HG03354 (cell line): ENCODE results near the gene PLPPR2.
A peak's percentile ranks its signal among the peaks of the same experiment; 100 is the strongest.
"Not testable (repeated sequence)": the region's sequence is repeated elsewhere in the genome, so short reads cannot be mapped to it uniquely, and the experiment has no call there.

ENCODE experiments used
- ATAC-seq: cut with Tn5 transposase; IDR thresholded peaks from one replicate; pipeline ENCODE4 v1.9.1; 2021; ENCODE audit warnings: mild to moderate bottlenecking; ENCODE audit not compliant: unreplicated experiment, poor library complexity, severe bottlenecking

PLPPR2 gene

DNA sequence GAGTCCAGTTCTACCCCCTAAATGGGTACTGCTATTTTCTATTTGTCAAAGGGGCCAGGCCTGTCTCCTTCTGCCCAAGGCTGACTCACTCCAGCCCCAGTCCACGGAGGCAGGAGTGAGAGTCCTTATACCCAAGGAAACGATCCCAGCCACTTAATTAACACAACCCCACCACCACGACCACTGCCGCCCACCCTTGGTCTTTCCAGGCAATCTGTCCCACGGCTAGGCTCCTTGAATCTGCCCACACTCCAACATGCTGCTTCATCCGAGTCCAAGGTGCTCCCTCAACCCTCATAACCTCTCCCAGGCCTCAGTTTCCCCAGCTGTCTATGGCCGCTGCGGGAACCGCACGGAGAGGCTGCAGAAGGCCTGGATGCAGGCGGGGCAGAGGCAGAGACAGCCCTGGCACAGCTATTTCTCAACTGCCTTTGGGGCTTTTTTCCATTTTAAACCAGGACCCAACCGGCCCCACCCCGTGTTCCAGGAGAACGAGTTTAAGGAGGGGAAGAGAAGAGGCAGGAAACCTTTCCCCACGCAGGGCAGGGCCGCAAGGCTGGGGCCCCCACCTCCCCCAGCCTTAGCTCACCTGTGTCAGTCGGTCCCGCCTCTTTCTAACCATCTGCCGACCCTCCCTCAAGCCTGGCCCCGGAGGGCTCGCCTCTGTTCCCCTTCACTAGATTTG is 16.5 kb upstream of the PLPPR2 start:
- no peak for ATAC-seq

DNA sequence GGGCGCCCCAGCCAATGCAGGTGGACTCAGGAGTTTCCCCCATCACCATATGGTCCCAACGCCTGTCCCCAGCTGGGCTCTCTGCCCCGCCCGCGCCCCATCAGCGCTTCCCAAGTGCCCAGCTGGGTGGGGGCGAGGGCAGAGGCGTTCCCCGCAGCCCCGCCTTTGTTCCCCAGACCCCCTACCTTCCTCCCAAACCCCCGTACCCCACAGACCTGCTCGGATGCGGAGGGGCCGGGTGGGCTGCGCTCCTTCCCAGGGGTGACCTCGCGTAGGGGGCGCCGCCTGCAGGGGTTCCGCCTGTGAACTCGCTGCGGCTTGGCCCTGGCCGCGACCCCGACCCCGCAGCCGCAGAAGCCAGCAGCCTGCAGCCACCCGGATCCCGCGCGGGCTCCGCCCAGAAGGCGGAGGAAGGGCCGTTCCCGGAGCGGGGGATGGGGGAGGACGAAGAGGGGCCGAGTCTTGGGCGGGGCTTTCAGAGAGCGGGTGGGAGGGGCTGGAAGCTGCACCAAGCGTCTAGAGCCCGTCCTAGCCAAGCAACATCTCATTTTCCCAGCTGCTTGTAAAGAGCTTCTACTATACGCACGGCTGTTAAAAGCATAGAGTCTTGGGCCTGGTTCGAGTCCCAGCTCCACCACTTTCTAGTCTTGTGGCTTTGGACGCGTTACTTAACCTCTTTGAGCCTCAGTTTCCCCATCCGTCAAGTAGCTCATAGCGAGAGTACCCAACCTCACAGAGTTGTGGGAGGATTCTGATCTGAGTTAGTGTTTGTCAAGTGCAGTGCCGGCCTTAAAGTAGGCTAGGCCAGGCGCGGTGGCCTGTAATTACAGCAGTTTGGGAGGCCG is 15.8 kb upstream of the PLPPR2 start, which contains the start of gene RAB3D:
Gene RAB3D, minus strand, starts transcription at position 404 of the 845 bp plus-strand sequence. CDS start 2,258 bp downstream, outside the sequence.
- ATAC-seq = peak; percentile 56

DNA sequence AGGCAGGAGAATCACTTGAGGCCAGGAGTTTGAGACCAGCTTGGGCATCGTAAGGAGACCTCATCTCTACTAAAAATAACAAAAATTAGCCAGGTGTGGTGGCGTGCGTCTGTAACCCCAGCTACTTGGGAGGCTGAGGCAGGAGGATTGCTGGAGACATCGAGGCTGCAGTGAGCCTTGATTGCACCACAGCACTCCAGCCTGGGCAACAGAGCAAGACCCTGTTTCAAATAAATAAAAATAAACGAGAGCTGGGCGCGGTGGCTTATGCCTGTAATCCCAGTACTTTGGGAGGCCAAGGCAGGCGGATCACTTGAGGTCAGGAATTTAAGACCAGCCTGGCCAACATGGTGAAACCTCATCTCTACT is 15.1 kb upstream of the PLPPR2 start:
- ATAC-seq = not testable (repeated sequence)

DNA sequence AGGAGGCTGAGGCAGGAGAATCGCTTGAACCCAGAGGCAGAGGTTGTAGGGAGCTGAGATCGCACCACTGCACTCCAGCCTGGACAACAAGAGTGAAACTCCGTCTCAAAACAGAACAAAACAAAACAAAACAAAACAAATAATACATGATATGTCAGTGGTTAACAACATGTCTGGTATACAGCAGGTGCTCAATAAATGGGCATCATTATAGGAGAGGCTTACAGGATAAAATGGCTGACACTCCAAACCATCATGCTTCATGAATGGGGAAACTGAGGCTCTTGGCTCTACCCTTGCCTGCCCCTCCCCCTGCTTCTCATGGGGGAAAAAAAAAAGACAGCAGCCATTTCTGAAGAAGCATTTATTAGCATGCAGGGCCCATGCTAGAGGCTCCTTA is 12.8 kb upstream of the PLPPR2 start:
- no peak for ATAC-seq

DNA sequence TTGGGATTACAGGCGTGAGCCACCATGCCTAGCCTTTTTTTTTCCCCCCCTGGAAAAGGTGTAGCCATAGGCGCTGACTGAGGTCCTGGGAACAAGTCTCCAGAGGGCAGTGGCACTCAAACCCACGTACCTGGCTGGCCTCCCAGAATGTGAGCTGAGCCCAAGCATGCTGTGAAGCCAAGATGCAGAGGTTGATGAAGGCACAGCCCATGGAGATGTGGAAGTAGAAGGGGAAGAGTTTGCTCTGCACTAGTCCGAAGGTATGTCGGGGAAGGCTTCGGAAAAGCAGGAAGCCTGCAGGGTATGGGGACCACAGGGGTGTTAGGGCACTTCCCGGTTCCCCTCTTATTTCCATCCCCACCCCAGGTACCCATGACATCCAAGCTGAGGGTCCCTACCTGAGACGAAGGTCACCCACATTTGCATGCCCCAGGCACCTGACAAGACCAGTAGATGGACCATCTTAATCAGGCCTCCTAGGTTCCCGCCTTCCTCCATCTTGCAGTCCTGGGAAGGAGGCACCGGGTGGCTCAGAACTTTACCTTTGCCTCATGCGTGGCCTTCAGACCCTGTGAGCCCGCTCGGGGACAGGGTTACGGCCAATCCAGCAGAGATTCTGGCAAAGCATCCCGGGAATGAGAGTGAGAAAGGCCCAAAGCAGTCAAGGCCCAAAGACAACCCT is 10.0 kb upstream of the PLPPR2 start:
- ATAC-seq = no peak

DNA sequence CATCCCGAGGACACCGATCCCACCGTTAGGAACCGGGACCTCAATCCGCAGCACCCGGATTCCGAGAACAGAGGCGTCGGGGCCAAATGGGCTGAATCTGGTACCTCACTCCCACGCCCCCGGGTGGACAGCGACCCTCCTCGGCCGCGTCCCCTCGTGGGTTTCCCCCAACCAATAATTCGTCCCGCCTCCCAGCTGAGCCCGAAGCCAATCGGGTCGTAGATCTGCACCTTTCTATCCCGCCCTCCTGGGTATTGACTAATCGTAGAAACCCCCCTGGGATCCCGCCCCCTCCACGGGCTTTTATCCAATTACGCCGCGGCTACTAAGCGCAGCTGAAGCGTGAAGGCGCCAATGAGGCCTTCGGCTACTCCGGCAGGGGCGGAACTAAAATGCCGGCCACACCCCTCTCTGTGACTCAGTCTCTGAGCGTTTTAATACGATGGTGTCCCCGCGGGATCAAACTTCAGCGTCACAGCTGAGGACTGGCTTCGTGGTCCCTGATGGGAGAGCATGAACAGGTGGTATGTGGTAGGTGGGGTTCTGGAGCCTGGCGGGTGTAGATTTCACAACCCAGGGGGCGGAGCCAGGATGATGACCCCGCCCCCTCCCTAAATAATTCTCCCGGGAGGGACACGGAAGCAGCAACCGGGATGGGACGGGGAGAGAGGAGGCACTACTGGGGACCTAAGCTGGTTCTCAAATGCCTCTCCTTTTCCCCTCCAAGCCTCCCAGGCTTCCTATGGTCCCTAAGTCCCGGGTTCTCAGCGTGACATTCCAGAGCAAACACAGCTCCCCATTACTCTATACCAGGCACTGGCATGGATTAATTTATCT is 8.9 kb upstream of the PLPPR2 start, which contains the start of the genes CCDC159 and TMEM205:
Gene CCDC159, plus strand, starts transcription at position 416 of the 837 bp plus-strand sequence. Its CDS starts 88 bp downstream, at position 504.
Gene TMEM205, minus strand, starts transcription at position 165 of the 837 bp plus-strand sequence. CDS start 649 bp downstream, outside the sequence.
- peak; percentile 90 for ATAC-seq

DNA sequence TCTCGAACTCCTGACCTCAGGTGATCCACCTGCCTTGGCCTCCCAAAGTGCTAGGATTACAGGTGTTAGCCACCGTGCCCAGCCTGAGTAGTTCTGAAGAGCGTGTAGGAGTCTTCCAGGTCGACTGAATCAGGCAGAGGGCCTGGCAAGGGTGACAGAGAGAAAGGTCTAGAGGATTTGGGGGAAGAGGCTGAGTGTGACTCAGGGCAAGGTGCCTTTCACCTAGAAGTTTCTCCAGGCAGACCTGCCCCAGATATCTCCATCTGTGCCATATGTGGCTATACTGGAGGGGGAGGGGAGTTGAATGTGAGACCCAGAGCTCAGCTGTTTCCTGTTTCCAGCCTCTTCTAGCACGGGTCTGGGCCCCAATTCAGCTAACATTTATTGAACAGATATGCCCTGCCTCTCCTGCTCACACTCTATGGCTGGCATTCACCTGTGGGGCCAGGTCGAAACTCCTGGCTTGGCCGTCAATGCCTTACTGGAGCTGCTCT is 7.6 kb upstream of the PLPPR2 start:
- ATAC-seq = no peak

DNA sequence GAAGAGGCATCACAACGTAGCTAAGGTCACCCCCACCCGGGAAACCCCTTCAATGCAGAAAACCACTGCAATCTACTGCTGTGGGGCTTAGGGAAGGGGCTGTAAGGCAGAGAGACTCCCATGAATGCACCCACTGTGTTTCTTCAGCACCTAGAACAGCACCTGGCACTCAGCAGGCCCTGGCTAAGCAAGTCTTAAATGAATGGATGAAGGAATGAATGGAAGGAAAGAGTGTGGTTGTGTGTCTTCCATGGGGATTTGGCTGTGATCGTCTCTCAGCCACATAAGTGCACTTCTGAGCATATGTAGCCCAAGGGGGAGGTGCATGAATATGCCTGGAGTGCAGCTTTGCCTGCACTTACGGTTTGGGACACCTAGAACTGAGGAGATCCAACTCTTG is 6.1 kb upstream of the PLPPR2 start:
- no peak for ATAC-seq

DNA sequence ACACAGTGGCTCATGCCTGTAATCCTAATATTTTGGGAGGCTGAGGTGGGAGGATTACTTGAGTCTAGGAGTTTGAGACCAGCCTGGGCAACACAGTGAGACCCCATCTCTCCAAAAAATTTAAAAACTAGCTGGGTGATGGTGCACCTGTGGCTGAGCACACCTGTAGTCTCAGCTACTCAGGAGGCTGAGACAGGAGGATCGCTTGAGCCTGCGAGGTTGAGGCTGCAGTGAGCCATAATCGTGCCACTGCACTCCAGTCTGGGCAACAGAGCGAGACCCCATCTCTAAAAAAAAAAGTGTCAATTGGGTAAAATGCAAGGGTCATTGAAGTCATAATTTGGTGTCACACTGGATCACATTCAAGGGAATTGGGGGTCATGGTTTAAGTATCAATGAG is 1.1 kb upstream of the PLPPR2 start:
- not testable (repeated sequence) for ATAC-seq

DNA sequence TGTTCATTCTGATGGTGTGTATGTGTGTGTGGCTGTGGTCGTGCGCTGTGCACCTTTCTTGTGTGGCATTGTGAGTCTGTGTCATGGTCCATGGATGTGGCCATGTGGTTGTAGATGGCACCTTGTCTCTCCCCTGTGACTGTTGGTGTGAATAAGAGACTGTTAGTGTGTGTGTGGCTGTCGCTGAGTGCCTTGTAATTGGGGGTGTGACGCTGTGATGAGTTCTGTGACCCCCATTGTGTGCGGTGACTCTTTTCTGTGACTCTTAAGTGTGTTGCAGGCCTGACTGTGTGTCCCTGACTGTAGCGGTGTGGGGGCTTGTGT is 804 bp downstream of the PLPPR2 start:
- ATAC-seq = no peak

DNA sequence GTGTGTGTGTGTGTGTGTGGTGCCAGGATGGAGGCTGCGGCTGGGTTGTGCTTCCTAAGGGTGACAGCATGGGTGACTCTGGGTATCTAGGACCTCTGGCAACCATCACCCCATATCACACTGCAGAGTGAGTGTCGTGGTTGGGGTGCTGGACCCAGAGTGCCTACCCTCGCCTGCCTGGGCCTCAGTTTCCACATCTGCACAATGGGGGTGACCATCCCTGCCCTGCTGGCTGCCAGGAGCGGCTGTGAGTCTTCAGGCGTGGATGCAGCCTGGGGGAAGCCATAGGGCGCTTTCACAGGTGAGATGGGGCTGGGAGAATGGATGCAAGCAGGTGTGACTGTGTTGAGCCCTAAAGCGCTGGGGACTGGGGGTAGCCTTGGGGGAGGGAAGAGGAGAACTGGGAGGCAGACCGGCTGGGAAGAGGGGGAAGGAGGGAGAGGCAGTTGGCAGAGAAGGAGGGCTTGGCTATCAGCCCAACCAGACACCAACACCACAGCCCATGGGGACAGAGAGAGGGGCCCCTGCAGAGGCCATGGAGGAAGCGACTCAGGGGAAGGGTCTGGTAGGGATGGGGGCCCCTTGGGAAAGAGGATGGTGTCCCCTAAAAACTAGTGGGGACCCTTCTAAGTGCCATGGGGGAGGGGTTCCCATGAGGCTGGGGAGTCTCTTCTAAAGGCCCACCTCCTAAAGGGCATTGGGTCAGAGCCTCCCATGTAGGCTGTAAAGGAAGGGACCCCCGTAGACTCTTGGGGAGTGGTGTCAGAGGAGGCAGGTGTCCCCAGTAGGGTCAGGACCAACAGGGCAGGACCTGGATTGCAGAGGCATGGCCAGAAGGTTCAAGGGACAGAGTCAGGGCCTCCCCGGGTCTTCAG is 1.7 kb downstream of the PLPPR2 start:
- ATAC-seq = no peak

DNA sequence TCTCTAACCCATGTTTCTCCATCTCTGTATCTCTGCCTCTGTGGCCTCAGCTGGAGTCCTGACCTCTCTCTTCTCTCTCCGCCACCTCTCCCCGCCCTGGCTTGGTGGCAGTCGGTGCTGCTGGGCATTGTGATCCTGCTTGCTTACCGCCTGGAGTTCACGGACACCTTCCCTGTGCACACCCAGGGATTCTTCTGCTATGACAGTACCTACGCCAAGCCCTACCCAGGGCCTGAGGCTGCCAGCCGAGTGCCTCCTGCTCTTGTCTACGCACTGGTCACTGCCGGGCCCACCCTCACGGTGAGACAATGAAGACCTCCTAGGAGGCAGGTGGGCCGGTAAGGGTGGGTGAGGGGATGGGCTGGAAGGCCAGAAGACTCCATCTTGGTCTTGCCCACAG is 4.2 kb downstream of the PLPPR2 start:
- no peak for ATAC-seq

DNA sequence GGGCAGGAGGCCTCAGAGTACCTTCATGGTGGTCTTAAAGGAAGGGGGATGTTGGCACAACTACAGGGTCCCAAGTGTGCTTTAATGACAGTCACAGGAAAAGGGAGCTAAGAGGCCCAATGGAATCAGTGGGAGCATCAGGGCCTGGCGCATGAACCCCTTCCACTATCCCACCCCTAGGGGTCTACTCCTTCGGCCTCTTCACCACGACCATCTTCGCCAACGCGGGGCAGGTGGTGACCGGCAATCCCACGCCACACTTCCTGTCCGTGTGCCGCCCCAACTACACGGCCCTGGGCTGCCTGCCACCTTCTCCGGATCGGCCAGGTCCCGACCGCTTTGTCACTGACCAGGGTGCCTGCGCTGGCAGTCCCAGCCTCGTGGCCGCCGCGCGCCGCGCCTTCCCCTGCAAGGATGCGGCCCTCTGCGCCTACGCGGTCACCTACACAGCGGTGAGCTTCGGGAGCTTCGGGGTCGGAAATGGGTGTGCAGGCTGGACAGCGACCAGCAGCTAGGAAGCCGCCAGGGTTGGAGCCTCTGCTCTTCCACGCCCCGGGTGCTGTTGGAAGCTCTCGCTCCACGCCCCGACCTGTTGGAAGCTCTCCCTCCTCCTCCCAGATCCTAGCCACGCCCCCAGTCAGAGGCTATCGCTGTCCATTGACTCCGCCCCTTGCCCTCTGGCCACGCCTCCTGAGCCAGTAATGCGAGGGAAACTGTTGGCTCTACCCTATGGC is 6.0 kb downstream of the PLPPR2 start:
- ATAC-seq = no peak

DNA sequence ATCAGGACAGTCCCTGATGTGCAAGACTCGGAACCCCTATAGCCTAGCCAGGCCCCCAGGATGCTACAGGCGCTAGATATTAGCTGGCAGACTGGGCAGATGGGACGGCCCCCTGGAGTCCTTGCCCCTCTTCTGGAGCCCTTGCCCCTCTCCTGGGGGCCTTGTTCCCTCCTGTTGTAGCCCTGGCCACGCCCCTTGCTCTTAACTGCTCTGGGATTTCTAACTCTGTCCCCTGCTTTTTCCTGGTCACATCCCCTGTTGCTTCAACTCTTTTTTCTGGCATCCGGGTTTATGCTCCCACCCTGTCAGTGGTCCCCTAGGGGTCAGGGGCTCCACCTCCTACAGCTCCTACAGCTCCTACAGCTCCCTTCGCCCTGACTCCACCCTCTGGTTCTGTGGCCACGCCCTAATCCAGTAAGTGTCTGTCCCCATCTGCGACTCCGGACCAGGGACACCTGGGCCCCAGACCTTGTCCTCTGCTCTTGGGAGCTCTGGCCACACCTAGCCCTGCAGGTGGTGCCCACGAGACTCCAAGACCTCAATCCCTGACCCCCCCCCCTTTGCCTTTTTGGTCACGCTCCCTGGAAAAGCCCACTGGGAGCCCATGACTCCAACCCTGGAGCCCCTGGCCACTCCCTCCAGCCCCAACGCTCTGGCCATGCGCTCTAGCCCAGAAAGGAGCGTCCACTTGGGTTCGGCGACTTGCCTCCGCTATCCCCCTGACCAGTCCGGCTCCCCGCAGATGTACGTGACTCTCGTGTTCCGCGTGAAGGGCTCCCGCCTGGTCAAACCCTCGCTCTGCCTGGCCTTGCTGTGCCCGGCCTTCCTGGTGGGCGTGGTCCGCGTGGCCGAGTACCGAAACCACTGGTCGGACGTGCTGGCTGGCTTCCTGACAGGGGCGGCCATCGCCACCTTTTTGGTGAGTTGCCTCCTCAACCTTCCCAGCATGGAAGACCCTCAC is 6.8 kb downstream of the PLPPR2 start:
- no peak for ATAC-seq

DNA sequence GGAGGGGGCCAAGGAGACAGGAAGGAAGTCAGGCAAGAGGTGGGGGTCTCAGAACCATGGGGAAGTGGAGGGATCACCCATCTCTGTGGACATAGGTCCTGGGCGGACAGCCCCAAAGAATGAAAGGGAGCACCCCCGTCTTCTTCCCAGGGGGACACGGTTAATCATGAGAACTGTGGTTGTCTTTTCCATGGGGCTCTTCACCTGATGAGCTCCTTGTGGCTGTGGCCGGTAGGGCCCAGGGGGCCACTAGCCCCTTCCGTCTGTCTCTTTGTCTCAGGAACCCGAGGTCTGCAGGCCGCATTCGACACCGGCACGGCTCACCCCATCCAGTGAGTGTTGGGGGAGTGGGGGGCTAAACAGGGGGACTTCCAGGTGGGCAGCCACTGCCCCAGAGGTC is 8.6 kb downstream of the PLPPR2 start:
- no peak for ATAC-seq

DNA sequence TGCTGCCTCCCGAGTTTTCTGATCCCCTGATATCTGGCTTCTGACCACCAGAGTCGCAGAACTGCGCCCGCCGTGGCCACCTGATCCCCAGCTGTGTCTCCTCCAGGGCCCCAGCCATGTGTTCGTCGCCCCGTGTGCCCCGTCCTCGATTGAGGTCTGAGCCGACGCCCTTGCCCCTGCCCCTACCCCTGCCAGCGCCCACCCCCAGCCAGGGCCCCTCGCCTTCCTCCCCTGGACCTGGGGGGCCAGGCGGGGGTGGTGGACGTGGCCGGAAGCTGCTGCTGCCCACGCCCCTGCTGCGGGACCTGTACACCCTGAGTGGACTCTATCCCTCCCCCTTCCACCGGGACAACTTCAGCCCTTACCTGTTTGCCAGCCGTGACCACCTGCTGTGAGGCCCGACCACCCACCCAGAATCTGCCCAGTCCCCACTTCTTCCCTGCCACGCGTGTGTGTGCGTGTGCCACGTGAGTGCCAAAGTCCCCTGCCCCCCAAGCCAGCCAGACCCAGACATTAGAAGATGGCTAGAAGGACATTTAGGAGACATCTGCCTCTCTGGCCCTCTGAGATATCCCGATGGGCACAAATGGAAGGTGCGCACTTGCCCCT is 9.2 kb downstream of the PLPPR2 start:
- ATAC-seq = no peak
